IMR-90 (cell line): ENCODE measurements around the gene ZBTB11. TPM values are rescaled to one million over a fixed set of nuclear protein-coding genes. Genes with fewer than 3 reads are reported as not detected.
A peak's percentile ranks its signal among the peaks of the same experiment; 100 is the strongest.

Experiments used
- ATAC-seq: fragments of 200-7000 bp; cut with Tn5 transposase; 2 replicates; pipeline ENCODE4 v1.9.1; 2020; ENCODE audit warnings: low read depth, mild to moderate bottlenecking, moderate library complexity
- BruUV-seq: library from RNA; stranded (reverse); fragments of 400-500 nt; replicated peaks from 2 replicates; lab custom pipeline; 2021; lab: Mats Ljungman, UMichigan
- CTCF ChIA-PET: fragments of 300-600 bp; formaldehyde crosslinking; extraction: SDS; loops from one replicate; lab custom pipeline; 2021; ENCODE audit warnings: antibody characterized with exemption; lab: Yijun Ruan, JAX
- POLR2A ChIA-PET: fragments of 300-600 bp; sonication (Branson Sonifier 250); formaldehyde crosslinking; loops from one replicate; lab custom pipeline; 2022; ENCODE audit warnings: antibody characterized with exemption; ENCODE audit not compliant: unreplicated experiment; lab: Charles Lee
- DNase-seq: peaks from one replicate; pipeline ENCODE4 v3.0.0; 2013
- H2AFZ ChIP-seq: replicated peaks from 2 replicates; pipeline ENCODE3; 2013; ENCODE audit warnings: low read length, mild to moderate bottlenecking; ENCODE audit not compliant: poor library complexity
- H2AK5ac ChIP-seq: 2 replicates; pipeline ENCODE4 v1.6.1; 2013; ENCODE audit warnings: low read depth, low read length, inconsistent platforms
- H2AK9ac ChIP-seq: replicated peaks from 2 replicates; pipeline ENCODE3; 2013; ENCODE audit warnings: mild to moderate bottlenecking, low read depth, low read length, moderate library complexity; ENCODE audit not compliant: poor library complexity
- H2BK120ac ChIP-seq: 2 replicates; pipeline ENCODE4 v1.6.1; 2013; ENCODE audit warnings: low read depth, low read length, inconsistent platforms
- H2BK15ac ChIP-seq: 3 replicates; pipeline ENCODE4 v1.6.1; 2013; ENCODE audit warnings: low read depth, low read length, inconsistent platforms
- H2BK20ac ChIP-seq: 2 replicates; pipeline ENCODE4 v1.6.1; 2013; ENCODE audit warnings: low read depth, mild to moderate bottlenecking, inconsistent platforms, low read length, moderate library complexity
- H2BK5ac ChIP-seq: 2 replicates; pipeline ENCODE4 v1.6.1; 2013; ENCODE audit warnings: mild to moderate bottlenecking, low read depth, low read length, inconsistent platforms; ENCODE audit not compliant: poor library complexity, severe bottlenecking
- H3K14ac ChIP-seq: replicated peaks from 2 replicates; pipeline ENCODE4 v1.6.1; 2013; ENCODE audit warnings: low read depth, low read length, inconsistent platforms
- H3K18ac ChIP-seq: 2 replicates; pipeline ENCODE4 v1.6.1; 2013; ENCODE audit warnings: low read depth, low read length, control low read depth
- H3K23ac ChIP-seq: 2 replicates; pipeline ENCODE4 v1.6.1; 2013; ENCODE audit warnings: low read depth, low read length, inconsistent platforms
- H3K27ac ChIP-seq: 2 replicates; pipeline ENCODE4 v1.5.1; 2013; ENCODE audit warnings: mild to moderate bottlenecking, control low read depth, low read length; ENCODE audit not compliant: insufficient read depth
- H3K27me3 ChIP-seq: 2 replicates; pipeline ENCODE4 v1.6.1; 2013; ENCODE audit warnings: low read length; ENCODE audit not compliant: control insufficient read depth, insufficient read depth
- H3K36me3 ChIP-seq: 2 replicates; pipeline ENCODE4 v1.6.1; 2013; ENCODE audit warnings: low read length, mixed read lengths; ENCODE audit not compliant: control insufficient read depth, insufficient read depth
- H3K4ac ChIP-seq: 2 replicates; pipeline ENCODE4 v1.6.1; 2013; ENCODE audit warnings: low read depth, low read length, inconsistent platforms
- H3K4me1 ChIP-seq: 2 replicates; pipeline ENCODE4 v1.6.1; 2013; ENCODE audit warnings: low read length, mixed read lengths; ENCODE audit not compliant: control insufficient read depth, insufficient read depth
- H3K4me2 ChIP-seq: 2 replicates; pipeline ENCODE4 v1.6.1; 2013; ENCODE audit warnings: low read depth, mild to moderate bottlenecking, control low read depth, low read length, moderate library complexity
- H3K4me3 ChIP-seq: 2 replicates; pipeline ENCODE4 v1.5.1; 2013; ENCODE audit warnings: low read depth, mild to moderate bottlenecking, control low read depth, low read length, moderate library complexity; ENCODE audit not compliant: insufficient read depth
- H3K56ac ChIP-seq: 2 replicates; pipeline ENCODE4 v1.6.1; 2013; ENCODE audit warnings: low read length, inconsistent platforms; ENCODE audit not compliant: insufficient read depth; ENCODE audit errors: extremely low read depth
- H3K79me1 ChIP-seq, 2 experiments: 2 replicates each; pipeline ENCODE4 v1.6.1; 2013; ENCODE audit warnings: low read length in 2 of 2, inconsistent platforms in 1 of 2, low read depth in 1 of 2
- H3K9ac ChIP-seq: 2 replicates; pipeline ENCODE4 v1.6.1; 2013; ENCODE audit warnings: low read depth, low read length, control low read depth
- H3K9me1 ChIP-seq: 2 replicates; pipeline ENCODE4 v1.6.1; 2013; ENCODE audit warnings: low read length, inconsistent platforms; ENCODE audit not compliant: insufficient read depth
- H3K9me3 ChIP-seq: 2 replicates; pipeline ENCODE4 v1.6.1; 2013; ENCODE audit warnings: low read length; ENCODE audit not compliant: control insufficient read depth, insufficient read depth
- H4K20me1 ChIP-seq: 2 replicates; pipeline ENCODE4 v1.6.1; 2013; ENCODE audit warnings: low read length, inconsistent platforms; ENCODE audit not compliant: insufficient read depth
- H4K5ac ChIP-seq: 2 replicates; pipeline ENCODE4 v1.6.1; 2013; ENCODE audit warnings: mild to moderate bottlenecking, low read depth, low read length, control low read depth
- H4K8ac ChIP-seq, 2 experiments: 2 replicates each; pipeline ENCODE4 v1.6.1; 2013; ENCODE audit warnings: low read depth in 2 of 2, low read length in 2 of 2, control low read depth in 1 of 2, inconsistent platforms in 1 of 2
- H4K91ac ChIP-seq: 2 replicates; pipeline ENCODE4 v1.6.1; 2013; ENCODE audit warnings: low read depth, low read length, inconsistent platforms; ENCODE audit not compliant: insufficient read depth
- CTCF ChIP-seq: conservative IDR thresholded peaks from 2 replicates; pipeline ENCODE4 v1.5.1; 2012; ENCODE audit warnings: mild to moderate bottlenecking, low read depth, low read length, improper control_type of control experiment
- FOS ChIP-seq: fragments of 150-350 bp; IDR thresholded peaks from 2 replicates; pipeline ENCODE4 v1.6.1; 2016; ENCODE audit warnings: low read depth, low read length
- NFE2L2 ChIP-seq: fragments of 150-350 bp; IDR thresholded peaks from 2 replicates; pipeline ENCODE4 v1.6.1; 2016; ENCODE audit warnings: low read depth, mild to moderate bottlenecking, low read length
- POLR2A ChIP-seq: IDR thresholded peaks from 2 replicates; pipeline ENCODE4 v1.6.1; 2012; ENCODE audit warnings: mild to moderate bottlenecking, low read depth, low read length
- WGBS, 2 experiments: methylation state at CpG; one replicate each; pipeline versions ENCODE4 v1.1.5 to v1.1.7; 2013; ENCODE audit warnings: missing lambda C conversion rate in 2 of 2; ENCODE audit not compliant: insufficient read length in 1 of 2; ENCODE audit errors: extremely low coverage in 2 of 2; 5-methylcytosine and 5-hydroxymethylcytosine counted together
- dilution Hi-C: fragments of 300-500 bp; cut with HindIII; formaldehyde crosslinking; loops from one replicate; pipeline ENCODE4 v1.14.3; 2018; ENCODE audit warnings: low sequenced_read_pairs; ENCODE audit not compliant: unreplicated experiment
- in situ Hi-C: fragments of 300-500 bp; cut with MboI; formaldehyde crosslinking; loops from 3 replicates; pipeline ENCODE4 v1.14.3; 2019; ENCODE audit warnings: low sequenced_read_pairs, inconsistent platforms, mixed read lengths
- intact Hi-C: fragments of 100-400 bp; cut with micrococcal nuclease; formaldehyde crosslinking; loops from 2 replicates; pipeline ENCODE4 v1.10.0; 2022
- polyA plus RNA-seq, 3 experiments: library from polyadenylated mRNA; depleted of rRNA; stranded (reverse); fragments of >200 nt; gene quantifications; 2 replicates each; pipeline ENCODE4 v1.2.3, GENCODE V29; 2012; ENCODE audit warnings: low replicate concordance in 1 of 3
- total RNA-seq: library from RNA; depleted of rRNA; stranded (reverse); fragments of >200 nt; gene quantifications from 2 replicates; pipeline ENCODE4 v1.2.3, GENCODE V29; 2012

ZBTB11 gene
- total and polyA plus RNA-seq, 2 of the 4 experiments (the other 2 are of a cell fraction): 6.0 to 17.2 TPM

GRCh38 chr3:101638261-101638745 lies 38.6 kb downstream of the ZBTB11 start:
- Histone ChIP-seq H4K91ac (no peak overlapping the region), H3K4me3 (no peak overlapping the region), H3K27me3 (peaks cover 5% of the 10 kb centered on the region; the same call in 1 of the 2 replicates), H3K36me3 (no peaks in the 10 kb centered on the region), H2AFZ (no peak overlapping the region), H3K23ac (no peak overlapping the region), H3K79me1 (no peaks in the 10 kb centered on the region), H2BK20ac (no peak overlapping the region), H2AK9ac (no peak overlapping the region), H2BK120ac (no peak overlapping the region), H3K4me2 (no peak overlapping the region), H3K18ac (no peak overlapping the region), H3K56ac (no peak overlapping the region), H4K5ac (no peak overlapping the region), H3K9ac (no peak overlapping the region), H3K9me1 (peaks cover 2% of the 10 kb centered on the region), H4K8ac (no peak overlapping the region), H3K4ac (no peak overlapping the region), H2BK15ac (no peak overlapping the region), H3K27ac (no peak overlapping the region), H4K20me1 (no peaks in the 10 kb centered on the region), H3K14ac (no peak overlapping the region), H2BK5ac (no peak overlapping the region), H2AK5ac (no peak overlapping the region), H3K9me3 (no peaks in the 10 kb centered on the region), H3K4me1 (no peaks in the 10 kb centered on the region)
- in situ Hi-C loops (no loop called here), dilution Hi-C loops (no loop called here), intact Hi-C loops (loop anchor here (5.0 kb wide), 1 partner anchor 66 kb away; the partner anchor contains the start of gene PCNP)
- POLR2A ChIA-PET: no interaction called here
- BruUV-seq: no TSS peak
- ATAC-seq (no peak), DNase-seq (no peak)
- CTCF ChIA-PET: no interaction called here
- no CpG with 5 or more reads among the region's 10 CpGs for WGBS, 2 experiments
- no peak for TF ChIP-seq NFE2L2
- TF ChIP-seq CTCF: peak; percentile 13; the same call in 1 of the 2 replicates
- TF ChIP-seq FOS: no peak
- no peak for TF ChIP-seq POLR2A
